SW480 (cell line): Measurements from ENCODE around the gene RAPGEF6.
A peak's percentile ranks its signal among the peaks of the same experiment; 100 is the strongest.
"Not testable (repeated sequence)": the region's sequence is repeated elsewhere in the genome, so short reads cannot be mapped to it uniquely, and the experiment has no call there.

Experiments
- DNase-seq: peaks from one replicate; pipeline ENCODE4 v3.0.0-alpha.2; 2016; ENCODE audit warnings: low spot score

The RAPGEF6 gene

GRCh38 chr5:131641494-131641893 is 6.5 kb upstream of the RAPGEF6 start:
- no peak for DNase-seq

GRCh38 chr5:131640043-131640856 is 5.2 kb upstream of the RAPGEF6 start:
- DNase-seq: no peak

GRCh38 chr5:131639148-131639547 is 4.1 kb upstream of the RAPGEF6 start:
- no peak for DNase-seq

- DNase-seq: no peak
These were observed 2.7 kb upstream of the RAPGEF6 start for GRCh38 chr5:131637694-131638093.

DNA sequence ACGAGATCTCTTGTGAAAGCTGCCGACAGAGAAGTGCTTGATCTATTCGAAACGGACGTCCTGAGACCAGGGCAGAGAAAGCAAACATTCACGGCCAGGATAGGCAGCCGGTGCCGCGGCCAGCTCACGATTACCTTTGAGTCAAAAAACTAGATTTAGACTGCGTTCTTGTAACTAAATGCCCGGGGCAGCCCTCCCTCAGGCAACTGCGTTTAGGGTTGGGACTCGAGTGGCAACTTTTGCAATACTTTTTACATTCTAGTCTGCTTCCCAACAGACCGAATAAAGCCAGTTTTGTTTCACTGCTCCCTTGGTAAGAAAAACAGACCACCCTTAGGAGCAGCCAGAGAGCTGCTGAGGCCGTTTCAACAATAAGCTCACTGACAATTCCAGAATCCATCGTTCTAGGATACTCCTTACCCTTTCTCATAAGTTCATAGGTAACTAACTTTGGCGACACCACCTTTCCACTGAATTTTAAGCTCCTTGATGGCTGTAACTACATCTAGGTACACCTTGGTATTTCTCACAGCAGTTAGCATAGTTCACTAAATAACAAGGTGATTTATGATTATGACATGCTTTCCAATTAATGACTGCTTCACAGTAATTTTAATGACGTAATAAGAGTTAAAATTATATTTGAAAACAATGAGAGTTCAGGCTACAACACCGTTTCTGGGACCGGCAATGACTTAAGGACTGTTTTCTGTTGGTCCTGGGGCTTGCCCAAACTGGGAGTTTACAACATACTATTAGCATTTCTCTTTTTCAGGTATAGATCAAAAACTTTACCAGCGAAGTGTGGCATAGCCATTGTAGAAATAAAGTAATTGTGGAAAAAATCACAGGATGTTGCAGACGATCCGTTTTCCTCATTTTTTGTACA is 899 bp upstream of the RAPGEF6 start:
- DNase-seq: peak; percentile 56

- peak; percentile 75 for DNase-seq
These were observed 398 bp downstream of the RAPGEF6 start for GRCh38 chr5:131634666-131634995.

GRCh38 chr5:131634238-131634637 is 791 bp downstream of the RAPGEF6 start:
- DNase-seq: no peak

GRCh38 chr5:131633830-131634229 is 1.2 kb downstream of the RAPGEF6 start:
- no peak for DNase-seq

DNA sequence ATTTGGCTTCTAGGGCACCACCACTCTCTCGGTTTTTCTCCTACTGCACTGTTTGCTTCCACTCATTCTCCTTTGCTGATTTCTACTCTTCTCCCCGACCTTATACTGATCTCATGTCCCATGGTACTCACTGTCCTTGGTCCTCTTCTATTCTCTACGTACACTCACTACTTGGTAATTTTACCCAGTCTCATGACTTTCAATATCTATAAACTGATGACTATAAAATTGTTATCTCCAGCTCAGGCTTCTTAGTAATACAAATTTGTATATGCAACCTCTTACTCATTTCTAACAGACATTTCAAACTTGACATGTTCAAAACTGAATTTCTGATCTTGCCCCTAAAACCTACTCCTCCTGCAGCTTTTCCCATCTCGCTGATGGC is 4.1 kb downstream of the RAPGEF6 start:
- no peak for DNase-seq

DNA sequence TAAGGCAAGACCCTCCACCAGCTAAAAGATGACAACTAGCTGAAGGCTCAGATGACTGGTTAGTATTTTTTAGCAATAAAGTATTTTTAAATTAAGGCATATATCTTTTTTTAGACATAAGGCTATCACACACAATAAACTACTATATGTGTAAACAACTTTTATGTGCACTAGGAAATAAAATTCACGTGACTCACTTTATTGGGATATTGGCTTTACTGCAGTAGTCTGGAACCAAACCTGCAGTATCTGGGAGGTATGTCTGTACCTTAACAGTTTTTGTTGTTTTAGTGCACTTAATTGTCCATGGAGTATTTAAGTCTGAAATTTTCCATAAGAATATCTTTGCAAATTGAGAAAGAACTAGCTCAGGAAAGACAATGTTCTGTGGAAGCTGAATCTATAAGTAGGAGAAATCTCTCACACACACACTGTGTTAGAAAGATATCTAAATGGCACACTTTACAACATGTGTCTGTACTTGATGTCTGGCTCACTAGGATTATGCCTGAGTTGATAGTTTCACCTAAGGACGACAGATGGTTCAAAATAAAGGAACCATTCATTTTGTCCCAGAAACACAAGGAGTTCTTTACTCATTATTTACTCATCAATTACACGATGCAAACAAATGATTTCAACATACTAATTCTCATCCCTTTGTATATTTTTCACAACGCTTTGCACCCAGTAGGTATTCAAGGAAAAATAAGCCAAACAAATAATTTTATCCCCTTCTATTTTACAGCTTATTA is 4.6 kb downstream of the RAPGEF6 start:
- DNase-seq: no peak

DNA sequence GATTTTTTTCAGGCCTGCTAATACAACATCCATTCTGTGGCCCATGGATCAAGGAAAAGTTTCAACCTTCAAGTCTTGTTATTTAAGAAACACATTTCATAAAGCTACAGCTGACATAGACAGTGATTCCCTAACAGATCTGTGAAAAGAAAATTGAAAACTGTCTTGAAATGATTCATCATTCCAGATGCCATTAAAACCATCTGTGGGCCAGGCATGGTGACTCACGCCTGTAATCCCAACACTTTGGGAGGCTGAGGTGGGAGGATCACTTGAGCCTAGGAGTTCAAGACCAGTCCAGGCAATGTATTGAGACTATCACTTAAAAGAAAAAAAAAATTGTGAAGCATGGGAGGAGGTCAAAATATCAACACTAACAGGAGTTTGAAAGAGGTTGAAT is 6.0 kb downstream of the RAPGEF6 start:
- no peak for DNase-seq

GRCh38 chr5:131627207-131627865 is 7.7 kb downstream of the RAPGEF6 start:
- DNase-seq: no peak

DNA sequence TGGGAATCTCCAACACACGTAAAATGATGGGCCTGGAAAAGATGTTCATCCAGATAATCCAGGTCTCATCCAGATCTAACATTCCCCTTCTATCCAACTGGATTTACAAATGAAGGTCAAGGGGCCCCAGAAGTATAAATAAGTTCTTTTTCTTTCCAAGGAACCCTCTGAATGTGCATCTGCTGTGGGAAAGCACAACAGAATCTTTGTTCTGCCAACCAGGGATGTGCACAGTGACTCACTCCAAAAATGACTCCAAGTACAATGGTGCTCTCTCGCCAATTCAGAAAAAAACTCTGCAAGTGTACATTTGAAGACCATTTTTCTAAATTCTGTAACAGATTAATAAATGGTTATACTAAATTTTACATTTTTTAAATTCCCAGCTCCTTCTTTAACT is 12.4 kb downstream of the RAPGEF6 start:
- no peak for DNase-seq

- not testable (repeated sequence) for DNase-seq
These were observed 13.9 kb downstream of the RAPGEF6 start for GRCh38 chr5:131621164-131621563.

- no peak for DNase-seq
These were observed 15.9 kb downstream of the RAPGEF6 start for GRCh38 chr5:131619102-131619501.

DNA sequence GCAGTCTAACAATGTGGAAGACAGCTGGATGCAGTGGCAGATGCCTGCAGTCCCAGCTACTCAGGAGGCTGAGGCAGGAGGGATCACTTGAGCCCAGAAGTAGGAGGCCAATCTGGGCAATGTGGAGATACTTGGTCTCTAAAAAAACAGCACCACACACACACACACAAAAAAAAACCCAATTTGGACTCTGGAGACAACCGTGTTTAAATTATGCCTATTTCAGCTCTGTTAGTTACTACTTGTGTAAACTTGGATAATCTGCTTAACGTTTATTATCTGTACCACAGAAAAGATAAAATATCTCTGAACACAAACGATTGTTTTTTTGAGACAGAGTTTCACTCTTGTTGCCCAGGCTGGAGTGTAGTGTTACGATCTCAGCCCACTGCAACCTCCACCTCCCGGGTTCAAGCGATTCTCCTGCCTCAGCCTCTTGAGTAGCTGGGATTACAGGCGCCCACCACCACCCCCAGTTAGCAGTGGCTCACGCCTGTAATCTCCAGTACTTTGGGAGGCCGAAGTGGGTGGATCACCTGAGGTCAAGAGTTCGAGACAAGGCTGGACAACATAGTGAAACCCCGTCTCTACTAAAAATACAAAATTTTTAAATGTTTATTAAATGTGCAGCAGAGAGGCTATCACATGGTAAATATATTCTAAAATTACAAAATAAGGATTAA is 17.7 kb downstream of the RAPGEF6 start:
- no peak for DNase-seq

GRCh38 chr5:131615957-131616356 is 19.1 kb downstream of the RAPGEF6 start:
- no peak for DNase-seq

DNA sequence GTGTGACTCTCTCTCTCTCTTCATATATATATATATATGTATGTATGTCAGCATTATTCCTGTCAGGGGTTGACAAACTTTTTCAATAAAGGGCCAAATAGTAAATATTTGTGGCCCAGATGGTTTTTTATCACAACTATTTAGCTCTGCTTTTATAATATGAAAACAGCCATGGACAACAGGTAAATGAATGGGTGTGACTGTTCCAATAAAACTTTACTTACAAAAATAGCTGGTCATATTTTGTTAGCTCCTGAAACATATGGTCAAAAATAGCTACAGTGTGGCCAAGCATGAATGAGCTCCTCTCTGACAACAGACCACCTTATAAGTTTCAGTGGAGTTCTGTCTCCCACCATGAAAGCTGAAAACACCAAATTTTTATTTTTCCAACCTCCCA is 21.6 kb downstream of the RAPGEF6 start:
- DNase-seq: no peak

GRCh38 chr5:131611064-131611381 is 24.0 kb downstream of the RAPGEF6 start:
- no peak for DNase-seq

DNA sequence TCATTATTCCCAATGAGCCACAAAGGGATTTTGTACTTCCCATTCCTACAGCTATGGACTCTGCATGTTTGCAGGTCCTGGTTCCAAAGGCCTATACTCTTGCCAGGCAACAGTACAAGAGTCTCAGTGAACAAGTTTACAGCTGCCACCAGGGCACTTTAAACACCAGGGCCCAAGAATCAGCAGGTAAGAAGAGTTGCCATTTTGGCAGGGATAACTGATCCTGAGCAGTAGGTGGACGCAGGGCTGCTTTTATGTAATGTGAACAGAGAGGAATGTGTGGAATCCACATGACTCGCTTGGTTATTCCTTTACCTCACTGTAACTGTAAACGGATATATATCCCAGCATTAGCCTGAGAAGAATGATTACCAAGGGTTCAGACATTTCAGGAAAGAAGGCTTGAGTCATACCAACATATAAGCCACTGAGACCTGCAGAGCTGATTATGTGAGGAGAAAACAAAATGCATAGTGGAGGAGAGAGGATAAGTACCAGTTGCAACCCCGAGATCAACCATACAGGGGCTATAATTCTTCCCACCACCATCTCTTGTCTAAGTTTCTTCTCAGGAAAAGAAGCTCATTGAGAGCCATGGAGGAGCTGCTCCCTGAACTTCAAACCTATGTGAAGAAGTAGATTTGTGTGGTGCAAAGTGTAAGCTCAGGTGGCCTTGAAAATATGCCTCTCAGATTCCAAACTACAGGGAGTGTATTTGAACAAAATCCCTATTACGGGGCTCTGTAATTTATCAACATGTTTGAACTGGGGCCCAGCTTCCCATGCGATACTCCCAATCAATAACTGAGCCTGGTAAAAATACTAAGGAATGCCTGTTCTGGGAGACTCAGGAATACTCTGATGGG is 24.6 kb downstream of the RAPGEF6 start:
- DNase-seq: peak; percentile 61

DNA sequence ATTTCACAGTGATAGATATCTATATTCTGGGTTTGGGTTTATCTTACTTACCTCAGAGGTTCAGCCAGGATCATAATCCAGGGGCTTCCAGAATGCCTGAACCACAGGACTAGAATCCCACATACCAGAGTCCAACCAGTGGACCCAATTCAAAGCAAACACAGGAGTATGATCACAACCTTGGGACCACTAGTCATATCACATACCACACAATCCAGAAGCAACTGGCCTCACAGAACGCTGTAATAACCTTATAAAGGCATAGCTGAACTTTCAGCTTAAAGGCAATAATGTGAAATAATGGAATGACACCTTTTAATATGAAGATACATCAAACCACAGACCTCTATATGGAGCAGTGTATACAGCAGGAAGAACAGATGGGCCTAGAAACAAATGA is 25.3 kb downstream of the RAPGEF6 start:
- DNase-seq: no peak
